ENCODE results near the gene TFF1. TPM values are rescaled to one million over a fixed set of nuclear protein-coding genes. Genes with fewer than 3 reads are reported as not detected.

Gene TFF1
- total RNA-seq, 4 donors from 2014 or later = not detected

DNA sequence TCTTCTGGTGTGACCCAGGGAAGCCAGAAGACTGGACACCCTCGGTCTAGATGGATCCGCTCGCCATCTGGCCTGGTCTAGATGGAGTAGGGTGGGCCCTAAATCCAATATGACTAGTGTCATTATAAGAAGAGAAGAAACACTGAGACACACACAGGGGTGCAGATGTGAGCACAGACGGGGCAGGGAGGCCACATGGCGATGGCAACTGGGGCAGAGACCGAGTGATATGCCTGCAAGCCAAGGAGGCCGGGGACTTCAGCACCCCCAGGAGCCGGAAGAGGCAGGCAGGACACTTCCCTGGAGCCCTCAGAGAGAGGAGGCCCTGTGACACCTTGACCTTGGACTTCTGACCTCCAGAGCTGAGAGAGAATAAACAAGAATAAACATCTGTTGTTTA, 45.5 kb downstream of the TFF1 start:
- H3K36me3 ChIP-seq = no peaks in the 10 kb centered on the region
- intact Hi-C loops (cut with DNase I) = no loop called here
- no peak overlapping the region for H3K4me3 ChIP-seq (replicated peaks in 1 of 3)
- DNase-seq = no peak
- 98% methylated on average over 8 of the region's 8 CpGs for WGBS, 2 donors
- no peak for TF ChIP-seq POLR2A (IDR thresholded peaks at IDR 0.05)
- TF ChIP-seq, protein P1, sequence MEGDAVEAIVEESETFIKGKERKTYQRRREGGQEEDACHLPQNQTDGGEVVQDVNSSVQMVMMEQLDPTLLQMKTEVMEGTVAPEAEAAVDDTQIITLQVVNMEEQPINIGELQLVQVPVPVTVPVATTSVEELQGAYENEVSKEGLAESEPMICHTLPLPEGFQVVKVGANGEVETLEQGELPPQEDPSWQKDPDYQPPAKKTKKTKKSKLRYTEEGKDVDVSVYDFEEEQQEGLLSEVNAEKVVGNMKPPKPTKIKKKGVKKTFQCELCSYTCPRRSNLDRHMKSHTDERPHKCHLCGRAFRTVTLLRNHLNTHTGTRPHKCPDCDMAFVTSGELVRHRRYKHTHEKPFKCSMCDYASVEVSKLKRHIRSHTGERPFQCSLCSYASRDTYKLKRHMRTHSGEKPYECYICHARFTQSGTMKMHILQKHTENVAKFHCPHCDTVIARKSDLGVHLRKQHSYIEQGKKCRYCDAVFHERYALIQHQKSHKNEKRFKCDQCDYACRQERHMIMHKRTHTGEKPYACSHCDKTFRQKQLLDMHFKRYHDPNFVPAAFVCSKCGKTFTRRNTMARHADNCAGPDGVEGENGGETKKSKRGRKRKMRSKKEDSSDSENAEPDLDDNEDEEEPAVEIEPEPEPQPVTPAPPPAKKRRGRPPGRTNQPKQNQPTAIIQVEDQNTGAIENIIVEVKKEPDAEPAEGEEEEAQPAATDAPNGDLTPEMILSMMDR (IDR thresholded peaks at IDR 0.05) = no peak
- peaks cover 8 to 12% of the 10 kb centered on the region in 2 donors for H3K4me1 ChIP-seq
- H3K27ac ChIP-seq = no peak overlapping the region
- no peaks in the 10 kb centered on the region for H3K9me3 ChIP-seq
- no peaks in the 10 kb centered on the region for H3K27me3 ChIP-seq

DNA sequence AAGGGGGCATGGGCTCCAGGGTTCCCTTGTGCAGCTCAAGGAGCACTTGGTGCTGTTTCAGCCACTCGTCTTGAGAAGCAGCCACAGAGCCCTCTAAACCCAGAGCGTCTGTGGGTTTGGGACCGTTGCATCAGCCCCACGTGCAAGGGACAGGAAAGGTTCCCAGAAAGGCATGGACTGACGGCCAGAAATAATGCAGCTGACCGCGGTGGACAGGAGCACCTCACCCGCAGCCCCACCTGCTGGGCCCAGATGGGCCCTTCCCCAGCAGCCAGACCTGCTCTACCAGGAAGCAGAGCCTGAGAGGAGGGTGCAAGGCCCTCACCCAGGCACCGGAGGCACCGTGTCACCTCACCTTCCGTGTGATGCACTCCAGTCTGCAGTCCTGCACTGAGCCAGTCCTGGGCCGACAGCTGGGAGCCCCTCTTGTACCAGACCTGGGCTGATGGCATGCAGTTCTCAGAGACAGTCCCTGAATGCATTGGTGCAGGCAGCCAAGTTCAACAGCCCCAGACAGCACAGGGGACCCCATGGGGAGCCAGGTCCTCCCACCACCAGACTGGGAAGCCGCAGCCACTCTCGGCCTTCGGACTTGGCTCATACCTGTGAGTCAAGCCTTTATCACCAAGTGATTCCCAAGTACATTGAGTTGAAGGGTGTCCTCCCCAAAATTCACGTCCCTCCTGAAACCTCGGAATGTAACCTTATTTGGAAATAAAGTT, 46.3 kb downstream of the TFF1 start:
- intact Hi-C loops (cut with DNase I) = loop anchor here (10.0 kb wide), 1 partner anchor 65 kb away; no protein-coding TSS in a partner anchor

DNA sequence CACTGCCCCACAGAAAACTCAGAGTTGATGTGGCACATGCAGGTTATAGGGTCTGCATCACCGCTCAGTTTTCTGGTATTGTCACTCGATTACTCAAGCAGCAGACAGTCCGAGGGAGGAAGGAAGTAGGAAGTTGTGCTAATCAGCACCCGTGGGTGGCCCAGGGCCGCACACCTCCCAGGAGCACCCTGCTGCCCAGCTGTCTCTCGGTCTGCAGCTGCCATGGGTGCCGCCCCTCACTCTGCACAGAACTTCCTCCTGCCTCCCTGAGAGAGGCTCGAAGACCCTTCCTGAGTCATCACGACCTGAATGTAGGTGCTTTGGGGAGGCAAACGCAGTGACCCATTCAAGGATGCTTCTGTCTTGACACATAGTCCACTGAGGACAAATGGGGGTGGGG, 47.0 kb downstream of the TFF1 start:
- Histone ChIP-seq H3K36me3 (no peaks in the 10 kb centered on the region), H3K4me3 (replicated peaks in 1 of 3) (no peak overlapping the region), H3K9me3 (no peaks in the 10 kb centered on the region), H3K27ac (no peak overlapping the region), H3K27me3 (no peaks in the 10 kb centered on the region), H3K4me1 (peaks cover 12 to 26% of the 10 kb centered on the region in 2 donors)
- 58 to 88% methylated on average over 8 to 9 of the region's 10 CpGs for WGBS, 2 donors
- no peak for DNase-seq
- no peak for TF ChIP-seq POLR2A (IDR thresholded peaks at IDR 0.05)
- TF ChIP-seq, protein P1 (IDR thresholded peaks at IDR 0.05) = no peak
- intact Hi-C loops (cut with DNase I) = loop anchor here (10.0 kb wide), 1 partner anchor 65 kb away; no protein-coding TSS in a partner anchor

More for the DNA sequence above, 46.3 kb downstream of the TFF1 start:
- H3K9me3 ChIP-seq = no peaks in the 10 kb centered on the region
- WGBS, 2 donors = 75 to 77% methylated on average over 15 to 16 of the region's 17 CpGs
- DNase-seq = no peak
- H3K36me3 ChIP-seq = no peaks in the 10 kb centered on the region
- no peaks in the 10 kb centered on the region for H3K27me3 ChIP-seq
- no peak overlapping the region for H3K4me3 ChIP-seq (replicated peaks in 1 of 3)
- no peak overlapping the region for H3K27ac ChIP-seq
- TF ChIP-seq POLR2A (IDR thresholded peaks at IDR 0.05) = no peak
- TF ChIP-seq, protein P1 (IDR thresholded peaks at IDR 0.05) = no peak
- H3K4me1 ChIP-seq = peaks cover 12 to 20% of the 10 kb centered on the region in 2 donors

DNA sequence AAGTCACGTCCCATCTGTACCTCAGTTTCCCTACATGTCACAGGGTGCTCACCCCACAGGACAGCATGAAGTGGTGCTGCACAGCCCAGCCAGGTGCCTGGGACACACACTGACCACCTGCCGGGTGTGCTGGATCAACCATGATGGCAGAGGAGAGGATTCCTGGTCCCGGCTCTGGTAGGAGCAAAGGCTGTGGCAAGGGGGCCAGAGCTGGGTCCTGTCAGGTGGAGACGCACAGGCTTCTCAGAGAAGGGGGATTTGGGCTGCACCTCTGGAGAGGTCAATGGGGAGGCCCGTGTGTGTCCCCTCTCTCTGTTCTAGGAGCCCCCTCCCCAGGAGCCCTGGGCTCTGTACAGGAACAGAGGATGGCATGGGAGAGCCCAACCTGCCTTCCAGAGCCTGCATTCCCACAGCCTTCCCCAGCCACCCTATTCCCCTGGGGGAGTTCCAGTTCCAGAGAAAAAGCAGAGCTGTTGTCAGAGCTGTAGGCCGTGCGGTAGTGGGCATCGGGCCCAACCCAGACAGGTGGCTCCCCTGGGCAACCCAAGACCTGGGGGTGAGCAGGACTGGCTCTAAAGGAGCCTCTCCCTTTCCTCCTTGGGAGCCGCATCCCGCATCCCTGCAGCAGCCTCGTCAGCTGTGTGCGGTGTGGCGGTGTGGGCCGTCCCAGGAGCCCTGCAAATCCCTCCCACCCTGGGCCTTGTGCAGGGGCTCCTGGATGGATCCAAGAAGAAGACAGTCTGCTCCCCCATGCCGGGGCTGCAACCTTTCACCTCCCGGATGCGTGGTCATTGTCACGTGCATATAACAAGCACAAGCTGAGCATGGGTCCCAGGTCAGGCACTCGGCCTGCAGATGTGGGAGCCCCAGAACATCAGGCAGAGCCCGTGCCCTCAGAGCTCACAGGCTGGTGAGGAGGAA, 48.2 kb downstream of the TFF1 start:
- H3K27ac ChIP-seq = no peak overlapping the region

More for the DNA sequence above, 48.2 kb downstream of the TFF1 start:
- 84 to 88% methylated on average over 13 to 17 of the region's 20 CpGs for WGBS, 2 donors
- no peaks in the 10 kb centered on the region for H3K9me3 ChIP-seq
- no peaks in the 10 kb centered on the region for H3K36me3 ChIP-seq
- H3K27me3 ChIP-seq = no peaks in the 10 kb centered on the region
- DNase-seq = no peak
- H3K4me1 ChIP-seq = peaks cover 15 to 37% of the 10 kb centered on the region in 2 donors
- no peak overlapping the region for H3K4me3 ChIP-seq (replicated peaks in 1 of 3)
- intact Hi-C loops (cut with DNase I) = loop anchor here (10.0 kb wide), 1 partner anchor 67 kb away; no protein-coding TSS in a partner anchor
- TF ChIP-seq, protein P1 (IDR thresholded peaks at IDR 0.05) = no peak
- no peak for TF ChIP-seq POLR2A (IDR thresholded peaks at IDR 0.05)

Measured in thyroid gland (tissue), 4 donors.